HepG2 (cell line): ENCODE results near the gene EXOC3L4. TPM values are rescaled to one million over a fixed set of nuclear protein-coding genes. Genes with fewer than 3 reads are reported as not detected.

ENCODE experiments used
- CEBPZ ChIP-seq: IDR thresholded peaks from 2 replicates; pipeline ENCODE4 v1.6.1; 2012; ENCODE audit warnings: low read length, improper control_type of control experiment
- KLF15 ChIP-seq: sonication (generic); formaldehyde crosslinking; IDR thresholded peaks from 2 replicates; pipeline ENCODE4 v1.8.1; 2023; ENCODE audit warnings: borderline replicate concordance, mild to moderate bottlenecking, inconsistent platforms, missing genetic modification reagents, mixed read lengths
- NFE2 ChIP-seq: sonication (generic); formaldehyde crosslinking; IDR thresholded peaks from 2 replicates; pipeline ENCODE4 v1.4.0; 2020; ENCODE audit warnings: missing genetic modification reagents
- RAD21 ChIP-seq: fragments of 450-650 bp; formaldehyde crosslinking; IDR thresholded peaks from 2 replicates; pipeline ENCODE4 v1.5.0; 2020; ENCODE audit warnings: mild to moderate bottlenecking
- SRY ChIP-seq: sonication (generic); formaldehyde crosslinking; IDR thresholded peaks from 2 replicates; pipeline ENCODE4 v1.8.0; 2022; ENCODE audit warnings: mild to moderate bottlenecking, missing genetic modification reagents
- TFDP2 ChIP-seq: sonication (generic); formaldehyde crosslinking; IDR thresholded peaks from 2 replicates; pipeline ENCODE4 v1.4.0; 2020; ENCODE audit warnings: missing genetic modification reagents
- ZBTB33 ChIP-seq: sonication (generic); formaldehyde crosslinking; IDR thresholded peaks from 2 replicates; pipeline ENCODE4 v1.4.0; 2020; ENCODE audit warnings: missing genetic modification reagents
- ZNF205 ChIP-seq: IDR thresholded peaks from 2 replicates; pipeline ENCODE4 v1.6.1; 2018; ENCODE audit warnings: missing biosample characterization, missing genetic modification reagents
- ZNF256 ChIP-seq: sonication (generic); formaldehyde crosslinking; conservative IDR thresholded peaks from 2 replicates; pipeline ENCODE4 v1.4.0; 2020; ENCODE audit warnings: missing genetic modification reagents
- ZNF496 ChIP-seq: sonication (generic); formaldehyde crosslinking; IDR thresholded peaks from 2 replicates; pipeline ENCODE4 v1.8.1; 2023; ENCODE audit warnings: mild to moderate bottlenecking, moderate library complexity, missing genetic modification reagents; ENCODE audit not compliant: insufficient replicate concordance
- ZNF569 ChIP-seq: sonication (generic); formaldehyde crosslinking; IDR thresholded peaks from 2 replicates; pipeline ENCODE4 v1.5.0; 2020; ENCODE audit warnings: mild to moderate bottlenecking, missing genetic modification reagents, moderate library complexity, borderline replicate concordance
- ZNF777 ChIP-seq: sonication (generic); formaldehyde crosslinking; IDR thresholded peaks from 2 replicates; pipeline ENCODE4 v1.4.0; 2020; ENCODE audit warnings: missing genetic modification reagents
- polyA plus RNA-seq, 8 experiments: library from polyadenylated mRNA; depleted of rRNA in 3 of 8; stranded (reverse) in 7 of 8; unstranded in 1 of 8; fragments of >200 nt; fragmentation: Illumina TruSeq in 4 of 8; extraction: Trizol in 4 of 8; gene quantifications; 2 replicates each; pipeline versions ENCODE4 v1.2.1 to v1.2.3, GENCODE V29; 2011 to 2016; ENCODE audit warnings: low read depth in 4 of 8, missing spikeins in 1 of 8, mixed read lengths in 1 of 8; ENCODE audit not compliant: insufficient read depth in 1 of 8
- total RNA-seq, 5 experiments: library from RNA; depleted of rRNA; stranded (reverse); fragments of >200 nt; fragmentation: Illumina TruSeq; extraction: Trizol; gene quantifications; 2 replicates each; pipeline ENCODE4 v1.2.3, GENCODE V29; 2016; ENCODE audit warnings: low read depth in 1 of 5
- TF ChIP-seq, protein P1 (sequence below): sonication (generic); formaldehyde crosslinking; IDR thresholded peaks from 2 replicates; pipeline ENCODE4 v1.9.0; 2021; ENCODE audit warnings: missing genetic modification reagents, borderline replicate concordance
- TF ChIP-seq, protein P2 (sequence below): sonication (generic); formaldehyde crosslinking; IDR thresholded peaks from 2 replicates; pipeline ENCODE4 v1.5.0; 2020; ENCODE audit warnings: missing genetic modification reagents
- TF ChIP-seq, protein P3 (sequence below): sonication (generic); formaldehyde crosslinking; IDR thresholded peaks from 2 replicates; pipeline ENCODE4 v1.5.0; 2020; ENCODE audit warnings: missing genetic modification reagents, mild to moderate bottlenecking, borderline replicate concordance

The EXOC3L4 gene
- total and polyA plus RNA-seq, 2 of the 13 experiments (the other 11 are each of a cell fraction or from before 2014, with no cell fraction given), result 11.8 to 27.0 TPM

DNA sequence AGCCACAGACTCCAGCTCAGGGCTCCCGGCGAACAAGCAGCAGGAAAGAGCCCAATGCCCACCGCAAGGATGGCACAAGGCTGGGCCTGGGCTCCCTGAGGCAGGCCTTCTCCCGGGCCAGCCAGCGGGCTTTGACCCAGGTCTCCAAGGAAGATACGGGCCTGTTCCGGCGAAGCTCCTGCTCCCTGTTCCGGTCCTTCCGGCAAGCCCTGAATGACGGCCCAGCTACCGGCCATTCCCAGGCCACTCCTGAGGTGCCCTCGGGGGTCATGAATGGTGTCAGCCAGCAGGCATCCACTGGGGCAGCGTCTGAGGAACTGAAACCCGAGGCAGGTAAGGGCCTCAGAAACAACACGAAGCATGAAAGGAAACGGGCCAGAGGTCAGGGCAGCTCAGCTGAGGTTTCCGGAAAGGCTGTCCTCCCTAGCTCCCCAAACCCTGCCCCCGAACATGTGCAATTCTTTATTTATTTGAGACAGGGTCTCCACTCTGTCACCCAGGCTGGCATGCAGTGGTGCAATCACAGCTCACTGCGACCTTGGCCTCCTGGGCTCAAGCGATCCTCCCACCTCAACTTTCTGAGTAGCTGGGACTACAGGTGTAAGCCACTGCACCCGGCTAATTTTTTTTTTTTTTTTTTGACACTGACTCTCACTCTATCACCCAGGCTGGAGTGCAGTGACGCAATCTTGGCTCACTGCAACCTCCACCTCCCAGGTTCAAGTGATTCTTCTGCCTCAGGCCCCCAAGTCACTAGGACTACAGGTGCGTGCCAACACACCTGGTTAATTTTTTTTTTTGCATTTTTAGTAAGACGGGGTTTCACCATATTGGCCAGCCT is 6.0 kb downstream of the EXOC3L4 start (continued):
- TF ChIP-seq, protein P1, sequence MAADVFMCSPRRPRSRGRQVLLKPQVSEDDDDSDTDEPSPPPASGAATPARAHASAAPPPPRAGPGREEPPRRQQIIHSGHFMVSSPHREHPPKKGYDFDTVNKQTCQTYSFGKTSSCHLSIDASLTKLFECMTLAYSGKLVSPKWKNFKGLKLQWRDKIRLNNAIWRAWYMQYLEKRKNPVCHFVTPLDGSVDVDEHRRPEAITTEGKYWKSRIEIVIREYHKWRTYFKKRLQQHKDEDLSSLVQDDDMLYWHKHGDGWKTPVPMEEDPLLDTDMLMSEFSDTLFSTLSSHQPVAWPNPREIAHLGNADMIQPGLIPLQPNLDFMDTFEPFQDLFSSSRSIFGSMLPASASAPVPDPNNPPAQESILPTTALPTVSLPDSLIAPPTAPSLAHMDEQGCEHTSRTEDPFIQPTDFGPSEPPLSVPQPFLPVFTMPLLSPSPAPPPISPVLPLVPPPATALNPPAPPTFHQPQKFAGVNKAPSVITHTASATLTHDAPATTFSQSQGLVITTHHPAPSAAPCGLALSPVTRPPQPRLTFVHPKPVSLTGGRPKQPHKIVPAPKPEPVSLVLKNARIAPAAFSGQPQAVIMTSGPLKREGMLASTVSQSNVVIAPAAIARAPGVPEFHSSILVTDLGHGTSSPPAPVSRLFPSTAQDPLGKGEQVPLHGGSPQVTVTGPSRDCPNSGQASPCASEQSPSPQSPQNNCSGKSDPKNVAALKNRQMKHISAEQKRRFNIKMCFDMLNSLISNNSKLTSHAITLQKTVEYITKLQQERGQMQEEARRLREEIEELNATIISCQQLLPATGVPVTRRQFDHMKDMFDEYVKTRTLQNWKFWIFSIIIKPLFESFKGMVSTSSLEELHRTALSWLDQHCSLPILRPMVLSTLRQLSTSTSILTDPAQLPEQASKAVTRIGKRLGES, result peak; percentile 74; the same call in 1 of the 2 replicates
- TF ChIP-seq ZNF777 (CRISPR knock-in tag), result peak; percentile 69; the same call in 1 of the 2 replicates
- TF ChIP-seq ZNF256, result no peak
- TF ChIP-seq ZNF205 (CRISPR knock-in tag), result peak; percentile 74; the same call in 1 of the 2 replicates
- no peak for TF ChIP-seq RAD21 (CRISPR knock-in tag)
- TF ChIP-seq CEBPZ, result no peak
- TF ChIP-seq ZNF496 (CRISPR knock-in tag), result no peak
- TF ChIP-seq SRY (CRISPR knock-in tag), result 0 out of 2 replicates have a peak, but pooled peaks have one; percentile 50
- TF ChIP-seq, protein P2, sequence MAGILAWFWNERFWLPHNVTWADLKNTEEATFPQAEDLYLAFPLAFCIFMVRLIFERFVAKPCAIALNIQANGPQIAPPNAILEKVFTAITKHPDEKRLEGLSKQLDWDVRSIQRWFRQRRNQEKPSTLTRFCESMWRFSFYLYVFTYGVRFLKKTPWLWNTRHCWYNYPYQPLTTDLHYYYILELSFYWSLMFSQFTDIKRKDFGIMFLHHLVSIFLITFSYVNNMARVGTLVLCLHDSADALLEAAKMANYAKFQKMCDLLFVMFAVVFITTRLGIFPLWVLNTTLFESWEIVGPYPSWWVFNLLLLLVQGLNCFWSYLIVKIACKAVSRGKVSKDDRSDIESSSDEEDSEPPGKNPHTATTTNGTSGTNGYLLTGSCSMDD (CRISPR knock-in tag), result 0 out of 2 replicates have a peak, but pooled peaks have one; percentile 62
- TF ChIP-seq, protein P3, sequence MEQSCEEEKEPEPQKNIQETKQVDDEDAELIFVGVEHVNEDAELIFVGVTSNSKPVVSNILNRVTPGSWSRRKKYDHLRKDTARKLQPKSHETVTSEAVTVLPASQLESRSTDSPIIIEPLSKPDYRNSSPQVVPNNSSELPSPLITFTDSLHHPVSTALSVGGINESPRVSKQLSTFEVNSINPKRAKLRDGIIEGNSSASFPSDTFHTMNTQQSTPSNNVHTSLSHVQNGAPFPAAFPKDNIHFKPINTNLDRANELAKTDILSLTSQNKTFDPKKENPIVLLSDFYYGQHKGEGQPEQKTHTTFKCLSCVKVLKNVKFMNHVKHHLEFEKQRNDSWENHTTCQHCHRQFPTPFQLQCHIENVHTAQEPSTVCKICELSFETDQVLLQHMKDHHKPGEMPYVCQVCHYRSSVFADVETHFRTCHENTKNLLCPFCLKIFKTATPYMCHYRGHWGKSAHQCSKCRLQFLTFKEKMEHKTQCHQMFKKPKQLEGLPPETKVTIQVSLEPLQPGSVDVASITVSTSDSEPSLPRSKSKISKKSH, result no peak; the same call in 1 of the 2 replicates
- no peak for TF ChIP-seq ZNF569
- TF ChIP-seq KLF15 (CRISPR knock-in tag), result 0 out of 2 replicates have a peak, but pooled peaks have one; percentile 63
- peak; percentile 53; the same call in 1 of the 2 replicates for TF ChIP-seq TFDP2
- TF ChIP-seq ZBTB33 (CRISPR knock-in tag), result peak; percentile 62
- TF ChIP-seq NFE2 (CRISPR knock-in tag), result no peak
